Ecto neural progenitor cell (in vitro differentiated cells): Measurements from ENCODE around the gene ARHGEF17.

Source experiments
- DNase-seq: peaks from one replicate; pipeline ENCODE4 v3.0.0-alpha.2; 2018; ENCODE audit warnings: low spot score

Gene ARHGEF17

GRCh38 chr11:73331138-73331916 lies 23.3 kb downstream of the ARHGEF17 start:
- DNase-seq: peak; percentile 94

GRCh38 chr11:73333173-73333572 lies 25.1 kb downstream of the ARHGEF17 start:
- no peak for DNase-seq

GRCh38 chr11:73333640-73334383 lies 25.7 kb downstream of the ARHGEF17 start:
- no peak for DNase-seq

GRCh38 chr11:73334384-73335203 lies 26.5 kb downstream of the ARHGEF17 start:
- DNase-seq: no peak

GRCh38 chr11:73335204-73335923 lies 27.3 kb downstream of the ARHGEF17 start:
- DNase-seq: peak; percentile 91

- DNase-seq: no peak
Observed at GRCh38 chr11:73337846-73338245, 29.8 kb downstream of the ARHGEF17 start.

- DNase-seq: no peak
Observed at GRCh38 chr11:73338279-73338678, 30.2 kb downstream of the ARHGEF17 start.

GRCh38 chr11:73340164-73340563 lies 32.1 kb downstream of the ARHGEF17 start:
- DNase-seq: no peak

- peak; percentile 78 for DNase-seq
Observed at GRCh38 chr11:73342633-73343032, 34.6 kb downstream of the ARHGEF17 start.

- no peak for DNase-seq
Observed at GRCh38 chr11:73343076-73343873, 35.2 kb downstream of the ARHGEF17 start.

- no peak for DNase-seq
Observed at GRCh38 chr11:73344191-73344607, 36.1 kb downstream of the ARHGEF17 start.

- no peak for DNase-seq
Observed at GRCh38 chr11:73345481-73346160, 37.5 kb downstream of the ARHGEF17 start.

- DNase-seq: no peak
Observed at GRCh38 chr11:73346186-73346935, 38.3 kb downstream of the ARHGEF17 start.

GRCh38 chr11:73347067-73347466 lies 39.0 kb downstream of the ARHGEF17 start:
- DNase-seq: no peak

- DNase-seq: no peak
Observed at GRCh38 chr11:73348838-73349237, 40.8 kb downstream of the ARHGEF17 start.

GRCh38 chr11:73349633-73350032 lies 41.6 kb downstream of the ARHGEF17 start:
- DNase-seq: no peak

- DNase-seq: no peak
Observed at GRCh38 chr11:73350908-73351636, 43.0 kb downstream of the ARHGEF17 start.

GRCh38 chr11:73353422-73353821 lies 45.3 kb downstream of the ARHGEF17 start:
- DNase-seq: no peak

GRCh38 chr11:73355109-73355508 lies 47.0 kb downstream of the ARHGEF17 start:
- no peak for DNase-seq
